ENCODE results near the gene TASL.
"Not testable (repeated sequence)": the region's sequence is repeated elsewhere in the genome, so short reads cannot be mapped to it uniquely, and the experiment has no call there.

TASL gene

DNA sequence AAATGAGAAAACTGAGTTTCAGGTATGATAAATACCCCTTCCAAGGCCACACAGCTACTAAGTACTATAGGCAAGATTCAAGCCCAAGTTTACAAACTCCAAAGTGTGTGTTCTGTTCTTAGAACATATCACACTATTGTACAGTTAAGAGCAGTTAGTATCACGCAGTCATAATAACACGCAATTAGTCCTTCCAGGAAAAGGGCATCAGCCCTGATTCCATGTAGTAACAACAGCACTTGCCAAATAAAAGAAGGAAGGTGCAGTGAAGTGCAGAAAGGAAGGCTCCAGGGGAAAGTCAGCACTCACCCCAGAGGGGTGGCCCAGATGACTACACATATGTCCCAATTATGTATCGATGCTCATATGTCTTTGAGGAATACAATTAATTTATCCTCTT, 4.4 kb downstream of the TASL start:
- no peak for DNase-seq

DNA sequence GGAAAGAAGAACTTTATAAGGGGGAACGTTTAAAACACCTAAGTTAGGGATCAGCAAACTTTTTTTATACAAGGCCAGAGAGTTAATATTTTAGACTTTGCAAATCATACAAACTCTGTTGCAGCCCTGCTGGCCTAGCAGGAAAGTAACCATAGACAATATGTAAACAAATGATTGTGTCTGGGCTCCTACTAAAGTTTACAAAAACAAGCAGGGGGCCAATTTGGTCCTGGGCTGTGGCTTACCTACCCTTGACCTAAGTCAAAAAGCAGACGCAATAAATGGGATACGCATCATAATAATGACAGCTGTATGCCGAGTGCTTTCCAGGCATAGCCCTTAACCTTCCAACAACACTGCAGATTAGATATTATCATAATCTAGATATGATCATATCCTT, 4.9 kb downstream of the TASL start:
- DNase-seq = no peak

DNA sequence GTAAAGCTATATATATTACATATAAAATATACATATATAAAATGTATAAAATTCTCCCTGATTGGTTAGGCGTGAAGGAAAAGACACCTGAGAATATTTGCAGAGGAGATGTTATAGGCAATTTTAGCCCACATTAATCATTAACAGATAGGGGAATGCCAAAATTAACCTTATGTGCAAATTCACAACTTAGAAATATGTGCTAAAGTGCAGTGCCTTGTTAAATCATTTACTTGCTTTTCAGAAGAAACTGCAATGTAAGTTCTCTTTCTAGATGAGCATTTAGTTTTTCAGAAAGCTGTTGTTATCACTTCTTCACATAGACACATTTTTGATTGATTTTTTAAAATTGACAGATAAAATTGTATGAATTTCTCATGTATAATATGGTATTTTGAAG, 5.6 kb downstream of the TASL start:
- no peak for DNase-seq

DNA sequence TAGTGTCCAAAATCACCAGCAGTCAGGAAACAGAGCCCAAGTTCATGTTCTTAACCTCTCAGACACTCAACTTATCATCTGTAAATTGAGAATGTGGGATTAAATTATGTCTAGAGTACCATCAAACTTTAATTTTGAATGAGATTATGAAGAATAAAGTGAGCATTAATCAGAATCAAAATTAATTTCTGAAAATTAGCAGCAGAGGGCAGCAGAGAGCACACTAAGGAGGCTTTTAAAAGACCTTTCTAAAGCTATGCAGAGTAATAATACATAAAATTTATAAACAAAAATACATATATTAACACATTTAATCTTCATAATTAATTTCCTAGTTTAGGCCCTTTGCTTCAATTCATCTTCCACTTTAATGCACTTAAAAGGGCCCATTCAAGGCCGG, 7.1 kb downstream of the TASL start:
- DNase-seq = peak; percentile 38

DNA sequence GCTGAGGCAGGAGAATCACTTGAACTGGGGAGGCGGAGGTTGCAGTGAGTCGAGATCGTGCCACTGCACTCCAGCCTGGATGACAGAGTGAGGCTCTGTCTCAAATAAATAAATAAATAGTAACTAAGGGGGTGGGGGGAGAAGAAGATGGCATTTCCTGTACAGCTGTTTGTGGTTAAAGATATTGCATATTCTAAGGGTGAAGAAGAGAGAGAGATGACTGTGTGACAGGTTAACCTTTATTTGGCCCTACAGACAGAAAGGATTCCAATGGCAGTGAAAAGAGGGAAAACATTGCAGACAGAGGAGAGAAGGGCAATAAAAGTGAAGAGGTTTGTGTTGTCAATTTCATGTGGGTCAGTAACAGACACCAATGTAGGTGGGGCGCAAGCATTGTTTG, 9.4 kb downstream of the TASL start:
- no peak for DNase-seq

DNA sequence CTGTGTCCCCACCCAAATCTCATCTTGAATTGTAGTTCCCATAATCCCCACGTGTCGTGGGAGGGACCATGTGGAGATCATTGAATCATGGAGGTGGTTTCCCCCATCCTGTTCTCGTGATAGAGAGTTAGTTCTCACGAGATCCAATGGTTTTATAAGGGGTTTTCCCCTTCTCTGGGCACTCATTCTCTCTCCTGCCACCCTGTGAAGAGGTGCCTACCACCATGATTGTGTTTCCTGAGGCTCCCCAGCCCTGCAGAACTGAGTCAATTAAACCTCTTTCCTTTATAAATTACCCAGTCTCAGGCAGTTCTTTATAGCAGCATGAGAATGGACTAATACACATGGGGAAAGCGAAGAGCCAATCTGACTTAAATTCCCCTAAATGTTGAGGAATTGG, 14.5 kb downstream of the TASL start:
- DNase-seq = not testable (repeated sequence)

DNA sequence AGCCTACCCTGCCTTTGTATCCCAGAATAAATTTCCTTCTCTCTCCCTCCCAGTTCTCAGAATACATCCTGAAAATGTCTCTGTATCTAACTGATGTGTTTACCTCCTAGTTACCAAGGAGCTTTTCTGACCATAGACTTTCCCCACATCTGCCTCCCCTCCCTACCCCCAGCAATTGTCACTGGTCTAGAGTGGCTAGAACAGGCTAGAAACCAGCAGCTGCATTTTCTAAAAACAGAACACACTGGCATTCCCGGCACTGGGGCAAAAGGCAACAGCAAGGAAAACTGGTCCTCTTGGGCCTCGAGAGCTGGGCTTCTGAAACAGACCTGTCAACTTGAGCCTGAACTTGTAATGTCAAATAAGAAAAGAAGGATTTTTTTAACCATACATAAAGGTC, 16.4 kb downstream of the TASL start:
- DNase-seq = no peak

DNA sequence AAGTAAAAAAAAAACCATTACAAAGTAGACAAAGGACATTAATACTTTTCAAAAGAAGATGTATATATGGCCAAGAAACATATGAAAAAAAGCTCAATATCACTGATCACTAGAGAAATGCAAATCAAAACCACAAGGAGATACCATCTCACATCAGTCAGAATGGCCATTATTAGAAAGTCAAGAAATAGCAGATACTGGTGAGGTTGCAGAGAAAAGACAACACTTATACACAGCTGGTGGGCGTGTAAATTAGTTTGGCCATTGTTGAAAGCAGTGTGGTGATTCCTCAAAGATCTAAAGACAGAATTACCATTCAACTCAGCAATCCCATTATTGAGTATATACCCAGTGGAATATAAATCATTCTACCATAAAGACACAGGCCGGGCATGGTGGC, 39.3 kb downstream of the TASL start:
- no peak for DNase-seq

DNA sequence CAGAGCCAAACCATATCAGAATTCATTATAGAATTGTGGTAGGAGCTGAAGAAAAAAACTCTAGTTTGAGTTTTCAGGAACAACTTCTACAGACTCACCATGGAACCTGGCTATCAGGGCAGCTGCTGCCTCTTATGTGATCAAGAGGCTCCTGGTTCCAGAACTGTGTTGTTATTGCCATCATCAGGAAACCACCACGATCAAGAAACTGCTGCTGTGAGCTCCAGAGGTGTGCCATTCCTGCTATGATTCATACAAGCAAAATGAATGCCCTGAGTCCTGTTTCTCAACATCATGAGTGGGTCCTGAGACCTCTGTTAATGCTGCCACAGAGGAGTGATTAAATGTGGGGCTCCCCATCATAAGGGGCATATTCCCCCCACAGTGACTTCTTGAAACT, 43.7 kb downstream of the TASL start:
- DNase-seq = no peak

DNA sequence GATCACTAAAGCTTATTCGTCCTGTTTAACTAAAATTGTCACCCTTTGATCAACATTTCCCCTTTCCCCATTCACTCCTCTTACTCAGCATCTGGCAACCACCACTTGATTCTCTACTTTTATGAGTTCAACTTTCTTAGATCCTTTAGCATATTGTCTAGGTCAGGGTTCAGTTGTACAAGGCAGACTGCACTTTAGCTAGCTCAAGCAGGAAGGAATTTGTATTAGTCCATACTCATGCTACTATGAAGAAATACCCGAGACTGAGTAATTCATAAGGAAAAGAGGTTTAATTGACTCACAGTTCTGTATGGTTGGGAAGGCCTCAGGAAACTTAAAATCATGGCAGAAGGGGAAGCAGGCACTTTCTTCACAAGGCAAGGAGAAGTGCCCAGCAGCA, 44.3 kb downstream of the TASL start:
- DNase-seq = no peak

DNA sequence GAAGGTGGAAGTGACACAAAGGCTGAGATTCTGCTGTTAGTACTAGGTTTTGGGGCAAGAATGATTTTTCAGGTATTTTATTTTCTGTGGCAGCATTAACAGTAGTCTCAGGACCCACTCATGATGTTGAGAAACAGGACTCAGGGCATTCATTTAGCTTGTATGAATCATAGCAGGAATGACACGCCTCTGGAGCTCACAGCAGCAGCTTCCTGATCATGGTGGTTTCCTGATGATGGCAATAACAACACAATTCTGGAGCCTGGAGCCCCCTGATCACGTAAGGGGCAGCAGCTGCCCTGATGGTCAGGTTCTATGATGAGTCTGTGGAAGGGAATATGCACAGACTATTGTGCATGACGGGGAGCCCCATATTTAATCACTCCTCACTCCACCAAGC, 47.0 kb downstream of the TASL start:
- no peak for DNase-seq

DNA sequence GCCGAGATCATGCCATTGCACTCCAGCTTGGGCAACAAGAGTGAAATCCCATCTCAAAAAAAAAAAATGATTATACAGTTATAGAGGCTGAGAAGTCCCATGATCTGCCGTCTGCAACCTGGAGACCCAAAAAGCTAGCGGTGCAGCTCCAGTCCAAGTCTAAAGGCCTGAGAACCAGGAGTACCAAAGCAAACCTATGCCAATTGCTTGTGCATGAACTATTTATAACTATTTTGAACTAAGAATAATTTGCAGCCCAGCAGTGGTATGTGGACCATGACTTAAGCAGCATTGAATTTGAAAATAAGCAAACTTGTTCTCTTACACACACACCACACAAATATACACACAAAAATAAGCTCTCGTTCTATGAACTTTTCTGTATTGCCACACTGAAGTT, 51.8 kb downstream of the TASL start:
- no peak for DNase-seq

DNA sequence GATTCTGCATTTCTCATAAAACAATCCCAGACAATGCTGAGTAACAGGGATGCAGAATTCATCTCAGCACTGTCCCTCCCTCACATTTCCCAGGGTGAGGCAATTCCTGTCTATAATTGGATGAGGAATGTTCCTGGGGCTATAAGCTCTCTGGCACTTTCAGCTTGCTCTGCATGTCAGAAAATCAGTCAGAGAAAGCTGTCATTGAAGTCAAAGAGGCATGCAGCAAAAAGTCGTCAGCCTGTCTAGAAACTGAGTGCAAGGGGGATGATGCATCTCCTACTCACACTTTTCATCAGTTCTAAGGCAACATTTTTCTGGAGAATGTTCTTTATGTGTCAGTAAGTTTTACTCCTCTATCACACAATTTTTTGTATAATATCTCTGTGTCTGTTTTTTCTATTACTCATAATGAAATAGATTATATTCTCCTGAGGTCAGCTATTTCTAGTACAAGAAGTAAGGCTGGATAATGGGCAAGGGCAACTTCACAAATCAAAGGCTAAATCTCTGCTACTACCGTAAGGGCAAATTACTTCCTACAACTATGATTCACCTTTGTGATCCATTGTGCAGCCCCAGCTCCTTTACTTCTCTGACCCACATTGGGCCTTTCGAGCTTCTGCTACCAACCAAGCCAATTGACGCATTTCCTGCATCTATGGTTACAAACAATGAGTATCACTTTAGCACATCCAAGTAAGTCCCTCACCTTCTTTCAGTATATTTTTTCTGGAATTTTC, 56.0 kb downstream of the TASL start:
- no peak for DNase-seq

DNA sequence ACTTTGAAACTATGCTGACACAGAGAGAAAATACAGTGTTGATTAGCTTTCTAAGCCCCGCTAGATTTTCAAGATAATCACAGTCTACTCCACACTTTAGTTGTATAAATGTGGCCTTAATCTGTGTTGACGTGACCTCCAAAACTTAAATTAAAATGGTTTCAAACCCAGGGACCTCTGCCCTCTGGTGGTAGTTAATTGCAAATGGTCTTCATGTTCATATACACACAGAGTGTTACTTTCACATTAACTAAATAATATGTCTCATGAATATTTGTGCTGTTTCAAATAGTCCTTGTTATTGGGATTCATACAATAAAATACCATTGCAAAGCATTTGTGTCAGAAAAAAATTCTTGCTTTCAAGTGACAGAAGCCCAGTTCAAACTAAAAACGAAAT, 64.3 kb downstream of the TASL start:
- no peak for DNase-seq

All from CD4-positive, alpha-beta T cell treated with Interleukin-17A for 1 hour (primary cell).